ENCODE results near the gene ITIH5.

The ITIH5 gene

GRCh38 chr10:7518693-7519092 is 148.1 kb downstream of the ITIH5 start:
- DNase-seq (ENCODE audit: low read depth) = no peak

- DNase-seq (ENCODE audit: low read depth) = no peak
Observed at GRCh38 chr10:7515439-7515838, 151.3 kb downstream of the ITIH5 start.

GRCh38 chr10:7513936-7514335 is 152.8 kb downstream of the ITIH5 start:
- no peak for DNase-seq (ENCODE audit: low read depth)

DNA sequence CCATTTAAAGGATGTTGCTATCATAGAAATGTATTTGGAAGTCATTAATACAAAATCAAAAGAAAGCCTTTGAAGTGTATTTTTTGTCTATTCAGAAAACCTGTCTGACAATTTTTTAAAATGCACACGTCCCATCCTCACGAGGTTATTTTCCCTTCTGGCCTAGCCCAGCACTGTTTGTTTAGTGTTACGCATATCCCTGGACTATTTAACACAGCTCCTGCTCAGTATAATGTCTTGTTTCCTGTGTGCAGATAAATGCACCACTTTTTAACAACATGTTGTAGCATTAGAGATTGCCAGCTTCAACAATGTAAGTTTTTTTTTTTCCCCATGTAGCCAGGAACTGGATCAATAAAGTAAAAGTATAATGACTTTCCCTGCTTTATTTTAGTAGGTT is 153.3 kb downstream of the ITIH5 start:
- no peak for DNase-seq (ENCODE audit: low read depth)

DNA sequence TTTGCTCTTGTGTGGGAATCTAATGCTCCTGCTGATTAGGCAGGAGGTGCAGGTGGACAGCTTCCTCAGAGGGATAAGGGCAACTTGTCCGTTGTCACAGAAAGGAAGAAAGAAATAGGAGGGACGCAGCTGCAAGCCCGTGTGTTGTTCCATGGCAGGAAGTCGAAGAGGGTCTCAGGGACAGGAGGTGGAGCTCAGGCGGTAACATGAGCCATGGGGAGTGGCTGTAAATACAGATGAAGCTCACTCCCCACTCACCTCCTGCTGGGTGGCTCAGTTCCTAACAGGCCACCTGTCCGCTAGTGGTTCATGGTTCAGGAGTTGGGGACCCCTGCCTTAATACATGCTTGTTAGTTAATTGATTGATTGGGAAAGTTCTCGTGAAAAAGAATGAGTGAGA is 154.3 kb downstream of the ITIH5 start:
- DNase-seq (ENCODE audit: low read depth) = no peak

DNA sequence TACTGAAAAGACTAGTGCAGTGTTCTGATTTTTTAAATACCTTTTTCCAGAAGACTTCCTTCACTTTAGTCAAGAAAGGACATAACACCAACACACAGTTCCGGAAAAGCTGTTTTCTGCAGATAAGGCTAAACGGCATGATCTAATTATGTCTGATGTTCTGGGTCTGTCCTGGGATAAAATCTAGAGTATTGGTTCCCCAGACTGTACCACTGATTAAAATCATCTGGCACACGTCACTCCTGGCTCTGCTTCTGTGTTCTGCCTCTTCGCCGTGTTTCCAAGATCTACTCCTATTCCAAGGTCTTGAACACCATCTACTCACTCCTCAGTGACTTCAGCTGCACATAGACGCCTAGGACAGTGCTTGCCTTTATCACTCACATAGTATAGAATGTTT is 155.2 kb downstream of the ITIH5 start:
- no peak for DNase-seq (ENCODE audit: low read depth)

All from ELR (cell line).